GM23338 (cell line): ENCODE measurements around the gene FHL1.

Experiments
- POLR2AphosphoS5 ChIP-seq: IDR thresholded peaks from 2 replicates; pipeline ENCODE4 v1.6.1; 2016; ENCODE audit warnings: antibody characterized with exemption, low read depth
- TF ChIP-seq, protein P1 (sequence below), 2 experiments: fragments of 200-600 bp in 1 of 2; sonication (generic) in 1 of 2; conservative IDR thresholded peaks; 2 replicates each; pipeline versions ENCODE4 v1.5.1 to v1.6.1; 2016 to 2017; ENCODE audit warnings: antibody characterized with exemption in 2 of 2, low read depth in 2 of 2, mild to moderate bottlenecking in 2 of 2, moderate library complexity in 1 of 2

GRCh38 chrX:136192839-136193414 is 45.6 kb downstream of the FHL1 start:
- TF ChIP-seq, protein P1, sequence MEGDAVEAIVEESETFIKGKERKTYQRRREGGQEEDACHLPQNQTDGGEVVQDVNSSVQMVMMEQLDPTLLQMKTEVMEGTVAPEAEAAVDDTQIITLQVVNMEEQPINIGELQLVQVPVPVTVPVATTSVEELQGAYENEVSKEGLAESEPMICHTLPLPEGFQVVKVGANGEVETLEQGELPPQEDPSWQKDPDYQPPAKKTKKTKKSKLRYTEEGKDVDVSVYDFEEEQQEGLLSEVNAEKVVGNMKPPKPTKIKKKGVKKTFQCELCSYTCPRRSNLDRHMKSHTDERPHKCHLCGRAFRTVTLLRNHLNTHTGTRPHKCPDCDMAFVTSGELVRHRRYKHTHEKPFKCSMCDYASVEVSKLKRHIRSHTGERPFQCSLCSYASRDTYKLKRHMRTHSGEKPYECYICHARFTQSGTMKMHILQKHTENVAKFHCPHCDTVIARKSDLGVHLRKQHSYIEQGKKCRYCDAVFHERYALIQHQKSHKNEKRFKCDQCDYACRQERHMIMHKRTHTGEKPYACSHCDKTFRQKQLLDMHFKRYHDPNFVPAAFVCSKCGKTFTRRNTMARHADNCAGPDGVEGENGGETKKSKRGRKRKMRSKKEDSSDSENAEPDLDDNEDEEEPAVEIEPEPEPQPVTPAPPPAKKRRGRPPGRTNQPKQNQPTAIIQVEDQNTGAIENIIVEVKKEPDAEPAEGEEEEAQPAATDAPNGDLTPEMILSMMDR (conservative IDR thresholded peaks at IDR 0.05; ENCODE audit: low read depth in 2 of 2): no peak
- TF ChIP-seq POLR2AphosphoS5: no peak
